Endothelial cell of umbilical vein (primary cell): Measurements from ENCODE around the gene DNAJA4. TPM values are rescaled to one million over a fixed set of nuclear protein-coding genes. Genes with fewer than 3 reads are reported as not detected.

Experiments used
- BruUV-seq: library from RNA; stranded (reverse); fragments of 400-500 nt; replicated peaks from 2 replicates; lab custom pipeline; 2021; lab: Mats Ljungman, UMichigan
- CTCF ChIA-PET: fragments of 300-600, 350-600 bp; sonication (Branson Sonifier 250); formaldehyde crosslinking; loops from one replicate; lab custom pipeline; 2021; ENCODE audit warnings: antibody characterized with exemption, inconsistent platforms; lab: Charles Lee
- POLR2A ChIA-PET: fragments of 300-600, 350-600 bp; sonication (Branson Sonifier 250); formaldehyde crosslinking; loops from one replicate; lab custom pipeline; 2021; ENCODE audit warnings: antibody characterized with exemption, inconsistent platforms; lab: Charles Lee
- DNase-seq: peaks from one replicate; pipeline ENCODE4 v3.0.0-alpha.2; 2011; ENCODE audit warnings: low read depth, low spot score
- FAIRE-seq: peaks from 2 replicates; lab custom pipeline; 2011; peaks lifted over from hg19 to GRCh38; lab: Jason Lieb, UNC
- H2AFZ ChIP-seq: 2 replicates; pipeline ENCODE4 v1.6.0; 2012; ENCODE audit warnings: low read depth, low read length, control low read depth, inconsistent platforms
- H3K27ac ChIP-seq: 2 replicates; pipeline ENCODE4 v1.5.1; 2011; ENCODE audit warnings: low read depth, mild to moderate bottlenecking, control low read depth, low read length, moderate library complexity; ENCODE audit not compliant: insufficient read depth
- H3K27me3 ChIP-seq, 2 experiments: 2 replicates each; pipeline versions ENCODE4 v1.6.0 to v1.6.1; 2011; ENCODE audit warnings: low read length in 2 of 2, mixed read lengths in 1 of 2; ENCODE audit not compliant: control insufficient read depth in 2 of 2, insufficient read depth in 2 of 2
- H3K36me3 ChIP-seq, 2 experiments: 2 replicates in 1 of 2; 3 replicates in 1 of 2; pipeline ENCODE4 v1.5.1; 2011; ENCODE audit warnings: low read length in 2 of 2, mild to moderate bottlenecking in 1 of 2, moderate library complexity in 1 of 2; ENCODE audit not compliant: control insufficient read depth in 2 of 2, insufficient read depth in 2 of 2; ENCODE audit errors: extremely low read depth in 1 of 2
- H3K4me1 ChIP-seq: 3 replicates; pipeline ENCODE4 v1.5.1; 2011; ENCODE audit warnings: mild to moderate bottlenecking, low read length; ENCODE audit not compliant: control insufficient read depth, insufficient read depth; ENCODE audit errors: extremely low read depth
- H3K4me2 ChIP-seq: 2 replicates; pipeline ENCODE4 v1.6.1; 2011; ENCODE audit warnings: low read length, control low read depth, mixed read lengths; ENCODE audit not compliant: insufficient read depth
- H3K4me3 ChIP-seq, 3 experiments: fragments of 200-600 bp in 1 of 3; sonication (generic), shearing (Covaris generic) in 1 of 3; replicated peaks in 1 of 3; 2 replicates each; pipeline ENCODE4 v1.5.1; 2011 to 2016; ENCODE audit warnings: control low read depth in 3 of 3, low read length in 3 of 3, mild to moderate bottlenecking in 2 of 3, inconsistent platforms in 1 of 3, low read depth in 1 of 3, moderate library complexity in 1 of 3; ENCODE audit not compliant: insufficient read depth in 1 of 3
- H3K79me2 ChIP-seq: 2 replicates; pipeline ENCODE4 v1.6.0; 2012; ENCODE audit warnings: low read length, inconsistent platforms; ENCODE audit not compliant: control insufficient read depth, insufficient read depth
- H3K9ac ChIP-seq: replicated peaks from 2 replicates; pipeline ENCODE3; 2011; ENCODE audit warnings: low read length, control low read depth; ENCODE audit not compliant: insufficient read depth; ENCODE audit errors: extremely low read depth
- H3K9me1 ChIP-seq: replicated peaks from 3 replicates; pipeline ENCODE4 v1.6.0; 2011; ENCODE audit warnings: mild to moderate bottlenecking, low read length; ENCODE audit not compliant: control insufficient read depth, insufficient read depth; ENCODE audit errors: extremely low read depth
- H3K9me3 ChIP-seq: replicated peaks from 2 replicates; pipeline ENCODE4 v1.5.1; 2012; ENCODE audit warnings: low read length, inconsistent platforms; ENCODE audit not compliant: control insufficient read depth, insufficient read depth
- H4K20me1 ChIP-seq: replicated peaks from 2 replicates; pipeline ENCODE3; 2011; ENCODE audit warnings: mild to moderate bottlenecking, low read length; ENCODE audit not compliant: control insufficient read depth, insufficient read depth; ENCODE audit errors: extremely low read depth
- EZH2 ChIP-seq: IDR thresholded peaks from 2 replicates; pipeline ENCODE4 v1.6.1; 2012; ENCODE audit warnings: borderline replicate concordance, low read depth, mild to moderate bottlenecking, moderate library complexity, low read length, inconsistent platforms; ENCODE audit not compliant: severe bottlenecking
- FOS ChIP-seq: IDR thresholded peaks from 2 replicates; pipeline ENCODE4 v1.6.1; 2011; ENCODE audit warnings: mild to moderate bottlenecking, low read length, moderate library complexity, borderline replicate concordance; ENCODE audit not compliant: insufficient read depth
- GATA2 ChIP-seq: IDR thresholded peaks from 2 replicates; pipeline ENCODE4 v1.7.0; 2011; ENCODE audit warnings: low read depth, mild to moderate bottlenecking, moderate library complexity, mixed read lengths, low read length; ENCODE audit not compliant: insufficient read length, insufficient read depth
- JUN ChIP-seq: IDR thresholded peaks from 2 replicates; pipeline ENCODE4 v1.6.1; 2011; ENCODE audit warnings: borderline replicate concordance, low read depth; ENCODE audit not compliant: insufficient read length, insufficient read depth
- MYC ChIP-seq: IDR thresholded peaks from one replicate; pipeline ENCODE4 v1.6.1; 2011; ENCODE audit warnings: mild to moderate bottlenecking, low read depth, low read length
- POLR2A ChIP-seq: IDR thresholded peaks from 2 replicates; pipeline ENCODE4 v1.6.1; 2012; ENCODE audit warnings: low read depth, mild to moderate bottlenecking, control low read depth, low read length
- POLR2AphosphoS5 ChIP-seq: IDR thresholded peaks from 2 replicates; pipeline ENCODE4 v1.6.1; 2012; ENCODE audit warnings: low read depth, mild to moderate bottlenecking, control low read depth, low read length, moderate library complexity; ENCODE audit not compliant: insufficient read depth
- dilution Hi-C: fragments of 300-500 bp; cut with MboI; formaldehyde crosslinking; loops from one replicate; pipeline ENCODE4 v1.15.0; 2019; ENCODE audit warnings: low sequenced_read_pairs; ENCODE audit not compliant: extremely low pct_ligation_motif_present
- intact Hi-C: fragments of 100-400 bp; cut with micrococcal nuclease; formaldehyde crosslinking; loops from one replicate; pipeline ENCODE4 v1.10.0; 2022
- polyA plus RNA-seq, 4 experiments: library from polyadenylated mRNA; depleted of rRNA in 3 of 4; stranded (reverse) in 3 of 4; unstranded in 1 of 4; fragments of >200 nt; gene quantifications; 2 replicates each; pipeline versions ENCODE4 v1.2.1 to v1.2.3, GENCODE V29; 2011 to 2012; ENCODE audit warnings: missing spikeins in 1 of 4
- total RNA-seq: library from RNA; stranded (reverse); gene quantifications from 2 replicates; pipeline ENCODE4 v1.2.3, GENCODE V29; 2021
- TF ChIP-seq, protein P1 (sequence below): IDR thresholded peaks from 2 replicates; pipeline ENCODE4 v1.6.1; 2011; ENCODE audit not compliant: insufficient read depth, insufficient read length
- TF ChIP-seq, protein P2 (sequence below), 2 donors: IDR thresholded peaks; 1 replicate in 1 of 2; 2 replicates in 1 of 2; pipeline ENCODE4 v1.5.1; 2011; ENCODE audit warnings: low read length in 2 of 2, mild to moderate bottlenecking in 2 of 2, moderate library complexity in 2 of 2, control low read depth in 1 of 2, inconsistent platforms in 1 of 2, low read depth in 1 of 2; ENCODE audit not compliant: insufficient read depth in 1 of 2; ENCODE audit errors: extremely low read depth in 1 of 2

The DNAJA4 gene
- total and polyA plus RNA-seq, 2 donors (not counting 3 experiments of a cell fraction or from before 2014, with no cell fraction given) = 17.3 to 21.3 TPM

DNA sequence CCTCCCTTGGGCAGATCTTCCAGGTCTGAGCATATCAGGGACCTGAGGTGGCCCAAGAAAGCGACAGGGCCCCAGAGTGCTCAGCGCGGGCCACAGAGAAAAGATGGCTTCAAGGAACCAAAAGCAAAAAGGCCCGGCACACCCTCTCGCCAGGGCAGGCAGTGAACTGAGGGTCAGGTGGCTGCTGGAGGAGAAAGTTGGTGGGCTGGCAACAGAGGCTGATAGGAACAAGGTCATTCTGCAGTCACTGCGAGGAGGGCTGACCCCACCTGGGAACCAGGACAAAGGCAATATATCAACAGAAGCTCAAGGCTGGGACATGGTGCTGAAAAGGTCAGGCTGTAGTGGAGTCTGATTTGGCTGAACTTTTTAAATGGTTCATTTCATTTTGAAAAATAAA, 27.2 kb upstream of the DNAJA4 start:
- no TSS peak for BruUV-seq
- Histone ChIP-seq H3K36me3 (no peaks in the 10 kb centered on the region), H3K4me3 (no peak overlapping the region), H3K9me3 (no peaks in the 10 kb centered on the region), H2AFZ (no peak overlapping the region), H3K79me2 (no peaks in the 10 kb centered on the region), H3K4me2 (no peak overlapping the region), H4K20me1 (no peaks in the 10 kb centered on the region), H3K27ac (no peak overlapping the region), H3K9me1 (no peaks in the 10 kb centered on the region), H3K4me1 (no peaks in the 10 kb centered on the region), H3K27me3 (peaks cover 0 to 7% of the 10 kb centered on the region in 2 experiments), H3K9ac (no peak overlapping the region)
- CTCF ChIA-PET = interaction anchor here (10.1 kb wide), 1 partner anchor 127 kb away, joined by 237 read pairs; no protein-coding TSS in a partner anchor
- FAIRE-seq = no peak
- POLR2A ChIA-PET = no interaction called here
- dilution Hi-C loops (no loop called here), intact Hi-C loops (no loop called here)
- TF ChIP-seq GATA2 = no peak
- no peak for DNase-seq

DNA sequence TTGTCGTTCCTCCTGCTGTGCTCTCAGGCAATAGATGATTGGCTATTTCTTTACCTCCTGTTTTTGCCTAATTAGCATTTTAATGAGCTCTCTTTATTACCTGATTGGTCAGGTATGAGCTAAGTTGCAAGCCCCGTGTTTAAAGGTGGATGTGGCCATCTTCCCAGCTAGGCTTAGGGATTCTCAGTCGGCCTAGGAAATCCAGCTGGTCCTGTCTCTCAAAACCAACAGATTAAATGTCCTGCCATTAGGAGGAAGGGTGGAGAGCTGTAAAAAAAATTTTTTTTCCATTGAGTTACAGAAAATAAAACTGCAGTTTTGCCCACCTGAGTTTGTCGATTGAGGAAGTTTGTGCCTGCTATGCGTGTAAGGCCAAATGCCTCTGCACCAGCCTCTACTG, 24.6 kb upstream of the DNAJA4 start:
- no peak for TF ChIP-seq MYC
- no peak for TF ChIP-seq POLR2A
- no peak for TF ChIP-seq GATA2
- TF ChIP-seq FOS = no peak
- TF ChIP-seq, protein P1, sequence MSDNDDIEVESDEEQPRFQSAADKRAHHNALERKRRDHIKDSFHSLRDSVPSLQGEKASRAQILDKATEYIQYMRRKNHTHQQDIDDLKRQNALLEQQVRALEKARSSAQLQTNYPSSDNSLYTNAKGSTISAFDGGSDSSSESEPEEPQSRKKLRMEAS = no peak
- TF ChIP-seq EZH2 = no peak
- TF ChIP-seq POLR2AphosphoS5 = no peak
- TF ChIP-seq JUN = no peak
- TF ChIP-seq, protein P2, sequence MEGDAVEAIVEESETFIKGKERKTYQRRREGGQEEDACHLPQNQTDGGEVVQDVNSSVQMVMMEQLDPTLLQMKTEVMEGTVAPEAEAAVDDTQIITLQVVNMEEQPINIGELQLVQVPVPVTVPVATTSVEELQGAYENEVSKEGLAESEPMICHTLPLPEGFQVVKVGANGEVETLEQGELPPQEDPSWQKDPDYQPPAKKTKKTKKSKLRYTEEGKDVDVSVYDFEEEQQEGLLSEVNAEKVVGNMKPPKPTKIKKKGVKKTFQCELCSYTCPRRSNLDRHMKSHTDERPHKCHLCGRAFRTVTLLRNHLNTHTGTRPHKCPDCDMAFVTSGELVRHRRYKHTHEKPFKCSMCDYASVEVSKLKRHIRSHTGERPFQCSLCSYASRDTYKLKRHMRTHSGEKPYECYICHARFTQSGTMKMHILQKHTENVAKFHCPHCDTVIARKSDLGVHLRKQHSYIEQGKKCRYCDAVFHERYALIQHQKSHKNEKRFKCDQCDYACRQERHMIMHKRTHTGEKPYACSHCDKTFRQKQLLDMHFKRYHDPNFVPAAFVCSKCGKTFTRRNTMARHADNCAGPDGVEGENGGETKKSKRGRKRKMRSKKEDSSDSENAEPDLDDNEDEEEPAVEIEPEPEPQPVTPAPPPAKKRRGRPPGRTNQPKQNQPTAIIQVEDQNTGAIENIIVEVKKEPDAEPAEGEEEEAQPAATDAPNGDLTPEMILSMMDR (IDR thresholded peaks at IDR 0.05; ENCODE audit: extremely low read depth in 1 of 2, insufficient read depth in 1 of 2, low read depth in 1 of 2, low read length in 2 of 2) = no peak
- no peaks in the 10 kb centered on the region for H3K79me2 ChIP-seq
- no peak overlapping the region for H3K4me3 ChIP-seq
- ChIA-PET POLR2A (no interaction called here), CTCF (interaction anchor here (0.8 to 10.1 kb wide), 20 partner anchors 9 to 336 kb away, joined by 3 to 237 read pairs (median 6); partner anchors contain the start of genes CIB2 and SKIC8)
- H3K27ac ChIP-seq = no peak overlapping the region
- no peaks in the 10 kb centered on the region for H3K9me1 ChIP-seq
- peaks cover 0 to 4% of the 10 kb centered on the region in 2 experiments for H3K27me3 ChIP-seq
- no peaks in the 10 kb centered on the region for H3K36me3 ChIP-seq
- no peak overlapping the region for H3K9ac ChIP-seq
- DNase-seq = no peak
- no peaks in the 10 kb centered on the region for H3K4me1 ChIP-seq
- no peaks in the 10 kb centered on the region for H3K9me3 ChIP-seq
- no peak for FAIRE-seq
- dilution Hi-C loops (no loop called here), intact Hi-C loops (loop anchor here (2.0 kb wide), 2 partner anchors 45 to 239 kb away; no protein-coding TSS in a partner anchor)
- no TSS peak for BruUV-seq
- no peak overlapping the region for H2AFZ ChIP-seq
- no peak overlapping the region for H3K4me2 ChIP-seq
- H4K20me1 ChIP-seq = no peaks in the 10 kb centered on the region
